MM.1S (cell line): Measurements from ENCODE around the gene DDX52.

ENCODE experiments used
- EZH2 ChIP-seq: fragments of 300-600 bp; sonication (generic); optimal IDR thresholded peaks from 2 replicates; pipeline ENCODE3; 2017; ENCODE audit warnings: low read depth, mild to moderate bottlenecking, antibody characterized with exemption, low read length, mixed read lengths
- EZH2phosphoT487 ChIP-seq: fragments of 300-600 bp; sonication (generic); IDR thresholded peaks from 2 replicates; pipeline ENCODE4 v1.6.1; 2018; ENCODE audit warnings: antibody characterized with exemption, low read length
- TF ChIP-seq, protein P1 (sequence below): fragments of 300-600 bp; sonication (generic); IDR thresholded peaks from 2 replicates; pipeline ENCODE4 v1.5.1; 2016; ENCODE audit warnings: antibody characterized with exemption, low read length, mixed read lengths

DNA sequence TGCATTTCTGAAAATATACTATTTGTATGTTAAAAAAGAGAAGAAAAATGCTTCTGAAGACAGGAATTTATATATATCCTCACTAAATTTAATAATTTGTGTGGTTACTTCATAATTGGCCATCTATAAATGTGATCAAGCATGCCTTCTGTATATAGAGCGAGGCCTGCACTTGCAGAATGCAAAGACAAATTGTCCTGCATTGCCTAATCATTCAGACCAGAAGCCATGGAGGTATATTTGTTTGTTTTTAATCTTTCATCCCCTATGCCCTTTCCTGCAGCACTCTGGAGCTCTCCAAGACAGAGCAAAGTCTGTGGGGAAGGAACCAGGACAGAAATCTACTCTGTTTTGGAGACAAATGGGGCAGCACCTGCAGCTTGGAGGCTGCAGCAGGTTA lies 23.8 kb upstream of the DDX52 start:
- TF ChIP-seq, protein P1, sequence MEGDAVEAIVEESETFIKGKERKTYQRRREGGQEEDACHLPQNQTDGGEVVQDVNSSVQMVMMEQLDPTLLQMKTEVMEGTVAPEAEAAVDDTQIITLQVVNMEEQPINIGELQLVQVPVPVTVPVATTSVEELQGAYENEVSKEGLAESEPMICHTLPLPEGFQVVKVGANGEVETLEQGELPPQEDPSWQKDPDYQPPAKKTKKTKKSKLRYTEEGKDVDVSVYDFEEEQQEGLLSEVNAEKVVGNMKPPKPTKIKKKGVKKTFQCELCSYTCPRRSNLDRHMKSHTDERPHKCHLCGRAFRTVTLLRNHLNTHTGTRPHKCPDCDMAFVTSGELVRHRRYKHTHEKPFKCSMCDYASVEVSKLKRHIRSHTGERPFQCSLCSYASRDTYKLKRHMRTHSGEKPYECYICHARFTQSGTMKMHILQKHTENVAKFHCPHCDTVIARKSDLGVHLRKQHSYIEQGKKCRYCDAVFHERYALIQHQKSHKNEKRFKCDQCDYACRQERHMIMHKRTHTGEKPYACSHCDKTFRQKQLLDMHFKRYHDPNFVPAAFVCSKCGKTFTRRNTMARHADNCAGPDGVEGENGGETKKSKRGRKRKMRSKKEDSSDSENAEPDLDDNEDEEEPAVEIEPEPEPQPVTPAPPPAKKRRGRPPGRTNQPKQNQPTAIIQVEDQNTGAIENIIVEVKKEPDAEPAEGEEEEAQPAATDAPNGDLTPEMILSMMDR = no peak
- TF ChIP-seq EZH2phosphoT487 (no peak), EZH2 (no peak)
